Inflammatory macrophage treated with lipopolysaccharide for 4 hours (primary cell): Measurements from ENCODE around the gene TOR1AIP2.
A peak's percentile ranks its signal among the peaks of the same experiment; 100 is the strongest.

Experiments
- DNase-seq: peaks from one replicate; pipeline ENCODE4 v3.0.0-alpha.2; 2020

TOR1AIP2 gene

DNA sequence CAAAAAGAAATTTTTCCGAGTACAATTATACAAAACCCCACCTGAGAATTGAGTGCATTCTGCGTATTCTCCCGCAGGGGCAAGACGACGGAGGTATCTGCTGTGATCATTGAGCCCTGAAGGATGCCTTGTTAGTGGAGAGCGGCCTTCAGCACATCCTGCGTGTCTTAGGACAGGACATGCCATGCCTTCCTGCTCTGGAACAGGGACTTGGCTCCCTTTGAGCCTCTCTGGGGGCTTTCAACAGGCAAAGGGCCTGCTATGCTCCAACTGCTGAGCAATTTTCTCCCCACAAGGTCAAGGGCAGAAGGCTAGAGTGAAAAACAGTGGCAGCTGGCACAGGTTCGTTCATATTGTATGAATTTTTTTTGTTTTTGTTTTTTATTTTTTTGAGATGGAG lies 52.4 kb downstream of the TOR1AIP2 start:
- no peak for DNase-seq

DNA sequence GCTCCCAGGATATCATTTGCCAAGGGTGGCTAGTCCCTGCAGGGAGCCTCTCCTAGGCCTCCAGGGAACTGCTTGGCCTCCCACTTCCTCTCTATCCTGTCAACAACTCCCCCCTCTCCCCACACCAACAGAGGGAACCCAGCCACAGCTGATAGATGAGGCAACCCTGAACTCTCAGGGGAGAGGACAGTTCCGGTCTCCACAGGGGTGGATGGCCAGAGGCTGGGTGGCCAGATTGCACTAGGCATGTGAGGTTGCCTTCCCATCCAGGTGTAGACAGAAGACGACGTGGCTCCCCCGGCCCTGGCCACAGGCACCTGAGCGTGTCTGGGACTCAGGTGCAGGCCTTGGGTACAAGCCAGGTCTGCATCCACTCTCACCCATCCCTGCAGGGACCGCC lies 53.3 kb downstream of the TOR1AIP2 start:
- peak; percentile 18 for DNase-seq

DNA sequence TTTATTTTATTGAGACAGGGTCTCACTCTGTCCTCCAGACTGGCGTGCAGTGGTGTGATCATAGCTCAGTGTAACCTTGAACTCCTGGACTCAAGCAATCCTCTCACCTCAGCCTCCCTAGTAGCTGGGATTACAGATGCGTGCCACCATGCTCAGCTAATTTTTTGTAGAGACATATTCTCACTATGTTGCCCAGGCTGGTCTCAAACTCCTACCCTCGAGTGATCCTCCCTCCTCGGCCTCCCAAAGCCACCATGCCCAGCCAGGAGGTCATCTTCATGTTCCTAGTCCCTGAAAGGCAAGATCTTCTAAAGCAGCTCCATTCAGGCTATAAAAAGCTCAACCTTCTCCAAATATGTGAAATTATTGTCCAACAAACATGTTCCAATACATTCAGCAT lies 53.9 kb downstream of the TOR1AIP2 start:
- DNase-seq = no peak

DNA sequence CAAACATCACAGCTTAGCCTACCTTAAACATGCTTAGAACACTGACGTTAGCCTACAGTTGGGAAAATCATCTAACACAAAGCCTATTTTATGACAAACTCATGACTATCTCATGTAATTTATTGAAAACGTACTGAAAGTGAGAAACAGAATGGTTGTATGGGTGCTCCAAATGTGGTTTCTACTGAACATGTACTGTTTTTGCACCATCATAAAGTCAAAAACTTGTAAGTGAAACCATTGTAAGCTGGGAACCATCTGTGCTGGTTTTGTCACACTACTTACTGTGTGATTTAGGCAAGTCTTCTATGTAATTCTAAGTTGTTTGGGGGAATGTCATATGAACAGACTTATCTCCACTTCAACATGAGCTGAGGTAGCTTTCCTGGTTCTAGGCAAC lies 55.5 kb downstream of the TOR1AIP2 start:
- DNase-seq = no peak

DNA sequence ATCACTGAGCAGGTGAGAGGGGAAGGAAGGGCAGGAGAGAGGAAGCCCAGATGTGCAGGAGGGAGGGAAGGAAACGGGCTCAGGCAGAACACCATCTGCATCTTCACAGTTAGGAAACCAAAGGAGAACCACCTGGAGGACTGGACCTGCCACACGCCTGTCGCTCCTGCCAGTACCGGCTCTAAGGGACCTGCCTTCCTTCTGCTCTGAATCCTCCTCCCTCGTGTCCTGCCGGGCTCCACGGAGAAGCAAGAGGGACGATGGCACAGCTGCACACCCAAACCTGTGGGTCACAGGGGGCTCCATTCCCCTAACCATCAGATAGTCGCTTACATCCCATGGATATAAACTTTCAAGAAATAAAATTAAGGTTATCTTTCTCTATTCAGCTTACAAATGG lies 56.1 kb downstream of the TOR1AIP2 start:
- no peak for DNase-seq

DNA sequence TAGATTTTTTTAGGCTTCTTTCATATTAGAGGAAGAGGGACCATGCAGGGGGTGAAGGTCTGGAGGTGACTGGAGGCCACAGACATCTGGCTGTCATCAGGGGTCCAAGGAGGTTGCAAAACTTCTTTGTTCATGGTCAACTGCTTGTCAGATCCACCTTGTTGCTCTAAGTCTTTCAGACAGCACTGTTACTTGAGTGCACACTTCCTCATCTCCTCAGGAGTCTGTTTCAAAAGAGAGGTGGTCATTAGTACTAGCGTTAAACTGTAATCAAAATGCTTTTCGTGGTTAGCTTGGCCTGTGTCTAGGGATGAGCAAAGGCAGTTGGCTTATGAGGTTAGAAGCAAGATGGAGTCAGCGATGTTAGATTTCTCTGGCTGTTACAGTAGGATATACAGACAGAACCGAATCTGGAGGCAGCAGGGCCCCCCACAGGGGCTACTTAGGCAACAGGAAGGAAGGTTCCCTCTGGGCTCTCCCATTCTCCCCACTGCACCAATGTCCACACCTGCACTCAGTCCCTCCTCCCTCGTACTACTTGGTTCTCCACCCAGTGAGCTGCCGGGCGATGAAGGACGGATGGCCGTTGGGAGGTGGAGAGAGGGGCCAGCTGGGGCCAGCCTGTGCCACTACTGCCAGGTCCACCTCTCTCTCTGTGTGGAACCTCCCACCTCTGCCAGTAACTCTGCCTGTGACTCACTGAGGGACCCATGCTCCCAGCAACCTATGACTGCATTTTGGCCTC lies 57.2 kb downstream of the TOR1AIP2 start:
- DNase-seq = no peak

DNA sequence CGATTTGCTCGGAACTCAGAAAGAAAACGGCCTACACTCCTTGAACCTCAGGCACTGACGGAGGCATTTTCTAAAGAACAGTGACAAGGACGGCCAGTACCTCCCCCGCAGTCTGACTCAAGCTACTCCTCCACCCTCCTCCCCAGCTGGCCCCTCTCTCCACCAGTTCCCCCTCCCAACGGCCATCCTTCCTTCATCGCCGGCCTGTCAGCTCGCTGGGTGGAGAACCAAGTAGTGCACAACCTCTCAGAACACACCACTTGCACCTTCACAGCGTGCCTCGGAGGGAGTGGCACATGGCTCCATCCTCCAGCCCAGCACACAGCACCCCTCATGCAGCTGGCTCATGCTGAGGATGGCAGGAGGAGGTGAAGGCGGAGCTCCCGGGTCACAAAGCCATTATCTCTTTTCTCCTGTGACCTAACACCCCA lies 58.8 kb downstream of the TOR1AIP2 start:
- DNase-seq = no peak

DNA sequence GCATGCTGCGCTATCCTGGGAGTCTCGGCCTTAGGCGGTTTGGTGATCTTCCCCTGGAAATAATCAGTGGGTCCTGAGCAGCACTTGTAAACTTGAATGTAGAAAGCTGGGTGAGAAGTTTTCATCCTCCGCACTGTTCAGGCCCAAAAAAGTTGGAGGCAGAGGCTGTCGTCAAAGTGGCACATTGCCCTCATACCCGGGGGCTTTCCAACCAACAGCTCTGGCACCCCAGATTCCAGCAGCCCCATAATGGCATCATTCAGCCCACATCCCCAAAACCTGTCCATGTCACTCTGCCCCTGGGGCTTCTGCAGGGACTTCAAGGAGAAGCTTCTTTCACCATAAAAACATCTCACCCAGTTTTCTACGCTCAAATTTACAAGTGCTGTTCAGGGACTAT lies 59.3 kb downstream of the TOR1AIP2 start:
- no peak for DNase-seq

DNA sequence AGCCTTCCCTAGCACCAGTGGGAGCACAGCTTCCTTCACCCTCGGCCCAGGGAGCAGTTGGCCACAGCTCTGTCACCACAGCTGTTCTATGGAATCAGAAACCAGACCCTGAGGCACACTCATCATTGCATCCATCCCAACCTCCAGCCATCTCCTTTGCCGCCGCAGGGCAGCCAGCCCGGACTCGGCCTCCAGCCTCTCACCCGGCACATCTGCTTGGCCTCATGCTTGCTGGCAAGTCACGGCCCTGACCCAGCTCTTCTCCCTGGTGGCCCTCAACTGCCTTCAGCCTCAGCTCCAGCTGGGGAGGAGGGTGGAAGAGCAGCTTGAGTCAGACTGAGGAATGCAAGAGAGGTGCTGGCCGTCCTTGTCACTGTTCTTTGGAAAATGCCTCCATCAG lies 59.8 kb downstream of the TOR1AIP2 start:
- DNase-seq = no peak

DNA sequence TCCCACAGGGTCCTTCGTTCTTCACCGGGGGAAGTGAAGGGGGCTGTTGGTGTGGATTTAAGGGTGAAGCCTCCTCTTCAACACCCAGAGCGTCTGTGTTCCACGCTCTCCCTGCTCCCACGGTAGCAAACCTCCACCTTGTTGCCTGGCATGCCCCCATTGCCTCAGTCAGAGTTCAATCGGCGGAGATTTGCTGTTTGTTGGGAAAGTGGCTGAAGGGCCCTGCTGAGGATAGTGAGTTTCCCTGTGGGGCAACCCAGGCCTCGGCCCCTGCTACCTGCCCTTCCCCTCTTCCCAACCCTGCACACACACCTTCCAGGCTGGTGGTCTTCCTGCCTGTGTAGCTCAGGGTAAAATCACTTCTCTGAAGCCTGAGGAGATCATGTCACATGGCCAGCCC lies 60.5 kb downstream of the TOR1AIP2 start:
- DNase-seq = no peak

DNA sequence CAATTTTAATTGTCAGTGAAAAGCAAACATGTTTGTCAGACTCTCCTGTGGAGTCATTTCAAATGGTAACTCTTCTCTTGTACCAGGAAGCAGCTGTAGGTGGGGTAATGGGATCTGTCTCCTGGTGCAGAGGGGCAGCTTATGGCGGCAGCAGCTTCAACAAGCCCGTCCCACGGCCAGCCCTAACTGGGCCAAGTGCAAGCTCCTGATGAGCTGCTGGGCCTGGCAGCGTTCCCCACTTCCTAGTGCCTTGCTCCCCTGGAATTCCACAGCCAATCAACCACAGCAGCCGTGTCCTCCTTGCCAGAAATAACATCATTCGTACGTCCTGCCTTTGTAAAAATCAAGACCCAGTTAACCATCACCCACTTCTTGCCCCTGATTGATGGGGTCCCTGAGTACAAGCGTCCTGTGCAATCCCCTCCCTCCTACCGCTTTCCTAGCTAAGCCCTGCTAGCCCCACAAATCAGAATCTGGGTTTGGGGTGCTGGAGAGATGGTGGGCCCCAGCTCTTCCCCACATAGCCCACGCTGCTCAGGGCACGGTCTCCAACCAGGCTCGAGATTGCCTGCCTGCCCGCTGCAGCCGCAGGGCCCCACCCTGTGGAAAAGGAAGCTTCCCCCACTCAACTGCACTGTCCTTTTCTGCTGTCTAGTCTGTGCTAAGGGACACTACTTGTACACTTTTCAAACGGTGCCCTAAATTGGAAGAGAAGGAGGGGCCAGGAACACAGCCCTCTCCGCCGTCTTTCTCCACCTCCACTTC lies 61.2 kb downstream of the TOR1AIP2 start:
- no peak for DNase-seq

DNA sequence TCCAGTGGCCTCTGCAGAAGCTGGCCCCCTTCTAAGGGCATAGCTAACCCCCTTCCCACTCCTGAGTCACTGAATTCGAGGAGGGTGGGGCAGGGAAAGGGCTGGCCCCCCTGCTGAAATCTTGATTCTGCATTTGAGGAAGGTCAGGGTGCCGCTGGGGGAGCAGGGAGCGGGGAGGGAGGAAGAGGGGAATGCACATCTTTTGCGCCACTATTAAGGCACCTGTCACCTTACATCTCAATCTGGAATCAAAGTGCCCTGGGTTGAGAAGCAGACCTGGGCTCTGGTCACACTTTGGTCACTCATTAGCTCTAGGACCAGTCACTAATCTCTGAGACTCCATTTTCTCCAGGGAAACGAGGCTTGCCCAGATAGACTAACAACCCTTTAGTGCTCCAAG lies 62.0 kb downstream of the TOR1AIP2 start:
- DNase-seq = no peak

DNA sequence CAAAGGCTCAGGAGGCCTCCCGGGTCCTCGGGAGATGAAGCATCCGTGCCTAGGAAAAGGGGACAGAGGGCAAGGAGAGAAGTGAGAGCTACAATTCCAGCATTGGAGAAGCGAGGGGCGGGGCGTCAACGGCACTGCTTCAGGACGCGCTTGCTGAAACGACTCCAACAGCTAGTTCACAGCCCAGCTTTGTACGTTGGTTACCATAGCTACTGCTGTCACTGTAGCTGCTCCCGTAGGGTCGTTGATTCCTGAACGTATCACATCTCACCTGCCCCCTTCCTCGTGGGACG lies 63.1 kb downstream of the TOR1AIP2 start:
- no peak for DNase-seq

DNA sequence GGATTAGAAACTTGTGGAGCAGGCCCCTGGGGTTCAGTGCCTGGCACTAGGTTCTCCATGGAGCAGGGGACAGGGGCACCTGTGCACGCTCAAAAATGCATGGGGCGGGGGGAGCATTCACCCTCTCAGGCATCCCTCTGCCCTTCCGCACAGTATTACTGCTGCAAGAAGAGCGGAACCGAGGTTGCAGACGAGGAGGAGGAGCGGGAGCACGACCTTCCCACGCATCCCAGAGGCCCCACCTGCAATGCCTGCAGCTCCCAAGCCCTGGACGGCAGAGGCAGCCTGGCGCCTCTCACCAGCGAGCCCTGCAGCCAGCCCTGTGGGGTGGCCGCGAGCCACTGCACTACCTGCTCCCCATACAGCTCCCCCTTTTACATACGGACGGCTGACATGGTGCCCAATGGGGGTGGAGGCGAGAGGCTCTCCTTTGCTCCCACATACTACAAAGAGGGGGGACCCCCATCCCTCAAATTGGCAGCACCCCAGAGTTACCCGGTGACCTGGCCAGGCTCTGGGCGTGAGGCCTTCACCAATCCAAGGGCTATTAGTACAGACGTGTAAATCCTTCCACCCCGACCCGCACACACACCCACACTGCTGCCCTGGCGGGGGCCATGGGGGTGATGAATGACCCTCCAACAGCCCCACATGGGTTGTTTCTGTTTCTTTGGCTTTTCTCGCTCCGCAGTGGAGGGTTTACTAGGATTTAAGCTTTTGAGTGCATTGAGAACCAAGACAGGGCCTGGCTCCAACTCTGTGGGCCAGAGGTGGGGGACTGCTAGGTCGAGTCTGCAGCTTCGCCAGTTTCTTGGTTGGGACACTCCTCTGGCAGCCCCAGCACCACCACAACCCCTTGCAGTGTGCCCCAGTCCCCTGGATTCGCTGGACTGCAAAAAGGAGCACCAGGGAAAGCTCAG lies 63.7 kb downstream of the TOR1AIP2 start:
- no peak for DNase-seq

DNA sequence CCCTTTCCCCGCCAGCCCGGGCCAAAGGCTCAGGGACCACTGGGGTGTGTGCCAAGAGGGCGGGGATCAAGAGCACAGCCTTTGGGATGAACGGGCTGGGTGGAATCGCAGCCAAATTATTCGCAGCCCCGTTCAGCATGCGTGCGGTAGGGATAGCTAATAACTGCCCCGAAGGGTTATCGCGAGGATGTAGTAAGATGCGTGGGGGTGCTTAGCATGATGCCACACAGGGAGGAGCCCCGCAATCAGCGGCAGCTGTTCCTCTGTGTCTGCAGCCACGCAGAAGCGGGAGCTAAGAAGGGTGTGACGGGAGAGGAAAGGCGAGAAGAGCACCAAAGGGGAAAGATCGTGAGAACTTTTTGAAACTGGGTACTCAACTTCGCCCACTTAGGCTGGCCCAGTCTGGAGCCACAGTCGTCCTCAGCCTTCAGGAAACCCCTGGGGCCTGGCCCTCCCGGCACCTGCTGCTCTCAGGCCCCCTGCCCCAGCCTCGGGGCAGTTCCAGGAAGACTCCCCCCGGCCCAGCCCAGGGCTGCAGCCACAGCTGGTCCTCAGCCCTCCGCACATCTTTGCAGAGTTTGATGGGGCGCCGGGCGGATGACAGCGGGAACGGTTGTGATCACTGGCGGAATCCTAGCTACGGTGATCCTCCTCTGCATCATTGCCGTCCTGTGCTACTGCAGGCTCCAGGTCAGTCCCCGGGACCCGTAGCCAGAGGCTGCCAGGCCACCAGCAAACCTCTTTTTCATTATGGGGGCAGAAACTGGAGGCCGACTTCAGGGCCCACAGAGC lies 64.9 kb downstream of the TOR1AIP2 start:
- no peak for DNase-seq

DNA sequence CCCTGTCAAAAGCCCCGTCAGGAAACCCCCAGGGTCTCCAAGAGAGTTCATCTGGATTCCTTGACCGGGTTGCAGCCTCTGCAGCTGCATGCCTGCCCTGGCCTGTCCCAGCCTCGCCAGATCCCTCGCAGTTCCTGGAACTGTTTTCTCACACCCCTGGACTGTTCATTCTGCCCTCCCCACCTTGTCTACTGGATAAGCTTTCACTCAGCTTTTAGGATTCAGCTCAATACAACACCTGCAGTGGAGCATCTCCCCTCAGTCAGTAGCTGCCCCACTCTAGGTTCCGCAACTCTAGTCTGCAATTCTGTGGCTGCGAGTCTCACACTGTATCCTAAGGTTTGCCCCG lies 67.3 kb downstream of the TOR1AIP2 start:
- DNase-seq = no peak

DNA sequence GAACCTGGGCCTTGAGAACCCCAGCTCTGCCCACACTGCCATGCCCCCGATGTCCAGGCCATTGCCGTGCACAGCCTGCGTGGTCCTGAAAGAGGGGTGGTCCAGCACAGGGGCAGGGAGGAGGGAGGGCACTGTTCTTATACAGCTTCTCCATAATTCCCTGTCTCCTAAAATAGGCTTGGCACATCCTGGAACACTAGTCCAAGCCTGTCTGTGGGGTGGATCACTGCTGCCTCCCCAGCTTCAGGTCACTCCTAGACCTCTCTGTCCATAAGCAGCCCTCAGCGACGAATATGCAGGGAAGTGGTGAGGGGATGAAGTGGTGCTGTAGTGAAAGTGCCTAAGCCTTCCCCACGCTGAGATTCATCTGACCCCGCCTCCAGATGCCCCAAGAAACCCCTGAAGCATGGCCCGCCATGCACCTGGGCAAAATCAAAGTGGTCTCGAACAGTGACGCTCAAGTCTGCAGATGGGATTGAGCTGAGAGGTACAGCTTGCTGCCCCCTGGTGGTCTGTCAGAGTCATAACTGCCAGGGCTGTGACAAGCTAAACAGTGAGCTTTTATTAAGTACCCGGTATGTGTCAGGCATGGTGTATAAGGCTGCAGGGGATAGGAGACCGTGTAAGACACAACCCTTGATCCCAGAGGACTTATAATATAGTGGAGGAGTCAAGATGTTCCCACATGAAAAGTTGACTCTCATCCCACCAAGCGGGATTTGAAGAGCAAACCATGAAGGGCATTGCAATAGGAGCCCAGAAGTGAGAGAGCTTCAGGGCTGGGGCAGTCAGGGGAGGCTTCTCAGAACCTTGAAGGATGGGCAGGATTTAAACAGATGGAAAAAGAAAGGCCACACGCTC lies 67.9 kb downstream of the TOR1AIP2 start:
- peak; percentile 62 for DNase-seq

DNA sequence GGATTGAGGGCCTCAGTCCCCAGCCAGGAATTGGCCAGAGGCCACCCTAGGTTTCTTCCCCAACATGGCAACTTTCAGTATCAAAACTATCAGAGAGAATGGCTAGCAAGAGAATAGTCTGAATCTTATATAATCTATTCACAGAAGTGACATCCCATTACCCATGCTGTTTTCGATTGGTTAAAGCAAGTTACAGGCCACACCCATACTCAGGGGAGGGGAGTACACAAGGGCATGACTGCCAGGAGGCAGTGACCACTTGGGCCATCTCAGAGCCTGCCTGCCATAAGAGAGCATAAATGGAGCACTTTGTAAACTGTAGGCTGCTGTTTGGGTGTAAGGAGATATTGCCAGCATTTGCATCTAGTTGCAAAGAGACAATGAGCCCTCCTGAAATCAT lies 69.1 kb downstream of the TOR1AIP2 start:
- no peak for DNase-seq

DNA sequence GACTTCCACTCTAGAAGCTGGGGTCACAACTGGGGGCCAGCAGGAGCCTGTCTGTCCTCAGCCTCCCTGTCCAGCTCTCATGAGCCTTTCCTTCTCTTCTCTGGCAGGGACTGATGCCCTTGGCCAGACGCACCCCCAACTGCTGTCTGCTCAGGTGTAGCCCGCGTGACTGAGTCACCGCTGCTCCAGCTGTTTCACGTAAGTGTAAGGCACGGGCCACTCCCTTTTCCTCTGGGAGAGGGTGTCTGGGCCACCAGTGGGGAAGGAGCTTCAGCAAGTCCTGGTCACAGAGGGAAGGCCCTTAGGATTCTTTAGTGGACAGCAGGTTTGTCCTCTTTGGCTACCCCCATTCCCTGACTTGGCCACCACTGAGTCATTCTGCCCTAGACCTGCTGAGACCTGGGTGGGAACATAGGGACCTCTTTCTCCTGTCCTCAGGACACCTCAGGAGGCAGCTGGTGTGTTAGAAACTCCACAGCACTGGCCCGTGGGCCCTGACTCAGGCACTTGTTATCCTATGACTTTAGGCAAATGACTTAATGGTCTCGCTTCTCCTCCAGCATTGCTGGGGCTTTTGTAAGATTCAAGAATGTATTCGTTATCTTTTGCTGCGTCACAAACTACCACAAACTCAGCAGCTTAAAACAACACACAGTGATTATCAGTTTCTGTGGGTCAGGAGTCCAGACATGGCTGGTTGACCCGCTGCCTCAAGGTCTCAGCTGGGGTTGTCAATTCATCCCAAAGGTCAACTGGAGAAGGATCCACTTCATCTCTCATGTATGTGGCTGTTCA lies 69.7 kb downstream of the TOR1AIP2 start:
- DNase-seq = no peak

DNA sequence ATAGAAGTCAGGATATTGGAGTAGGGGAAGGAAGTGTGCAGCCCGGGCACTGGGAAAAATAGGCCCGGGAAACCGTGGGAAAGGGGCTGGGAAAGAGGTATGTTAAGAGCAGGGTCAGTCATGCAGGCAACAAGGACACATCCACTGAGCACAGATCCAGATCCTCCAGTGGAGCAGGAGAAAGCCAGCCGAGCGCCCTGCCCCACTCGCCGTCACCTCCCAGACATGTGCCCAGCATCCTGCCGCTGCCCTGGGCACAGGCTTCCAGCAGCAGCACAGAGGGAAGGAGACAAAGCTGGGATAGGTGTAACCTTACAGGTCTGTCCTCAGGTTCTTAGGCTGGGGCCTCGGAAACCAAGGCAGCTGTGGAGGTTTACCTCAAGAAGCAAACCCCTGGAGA lies 70.3 kb downstream of the TOR1AIP2 start:
- no peak for DNase-seq

DNA sequence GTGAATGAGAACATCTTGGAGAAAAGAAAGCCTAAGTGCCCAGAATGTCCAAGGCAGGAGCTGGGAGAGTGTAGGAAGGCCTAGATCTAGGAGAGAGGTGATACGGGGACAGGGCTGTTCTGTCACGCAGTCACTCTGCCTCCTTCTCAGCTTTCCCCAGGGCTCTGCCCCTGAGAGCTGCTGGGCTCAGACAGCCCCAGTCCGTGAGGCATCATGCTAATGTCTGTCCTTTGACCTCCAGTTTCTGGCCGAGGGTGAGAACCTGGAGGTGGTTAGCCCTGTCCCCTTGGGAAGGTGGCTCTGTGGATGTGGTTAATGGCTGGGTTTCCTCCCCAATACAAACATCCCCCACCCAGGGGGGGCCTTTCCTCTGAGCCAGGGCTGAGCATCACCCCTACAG lies 71.3 kb downstream of the TOR1AIP2 start:
- no peak for DNase-seq
